HepG2 (cell line): ENCODE measurements around the gene OR10G2. TPM values are rescaled to one million over a fixed set of nuclear protein-coding genes. Genes with fewer than 3 reads are reported as not detected.
"Not testable (repeated sequence)": the region's sequence is repeated elsewhere in the genome, so short reads cannot be mapped to it uniquely, and the experiment has no call there.

Experiments
- ATAC-seq: fragments of 200-7000 bp; cut with Tn5 transposase; 3 replicates; pipeline ENCODE4 v1.9.1; 2020; ENCODE audit warnings: mild to moderate bottlenecking, moderate library complexity
- BruUV-seq: library from RNA; stranded (reverse); fragments of 400-500 nt; replicated peaks from 2 replicates; lab custom pipeline; 2021; lab: Mats Ljungman, UMichigan
- CTCF ChIA-PET: fragments of 300-600 bp; formaldehyde crosslinking; extraction: SDS; loops from one replicate; lab custom pipeline; 2021; ENCODE audit warnings: low total read pairs, inconsistent platforms, low intra/inter-chr PET ratio; lab: Yijun Ruan, JAX
- POLR2A ChIA-PET: fragments of 350-600 bp; sonication (Branson Sonifier 250); formaldehyde crosslinking; loops from one replicate; lab custom pipeline; 2020; ENCODE audit warnings: antibody characterized with exemption, inconsistent platforms; lab: Yijun Ruan, JAX
- DNase-seq: peaks from one replicate; pipeline ENCODE4 v3.0.0-alpha.2; 2015; ENCODE audit warnings: low spot score
- FAIRE-seq: peaks from 3 replicates; lab custom pipeline; 2011; peaks lifted over from hg19 to GRCh38; lab: Jason Lieb, UNC
- H2AFZ ChIP-seq: one replicate; pipeline ENCODE4 v1.6.1; 2011; ENCODE audit warnings: low read length, inconsistent platforms
- H3K27ac ChIP-seq: fragments of 300-600 bp; 3 replicates; pipeline ENCODE4 v1.8.0; 2011; ENCODE audit warnings: mixed run types, mild to moderate bottlenecking, mixed read lengths, low read length, inconsistent platforms; ENCODE audit not compliant: insufficient read depth; ENCODE audit errors: extremely low read length
- H3K27me3 ChIP-seq, 2 experiments: fragments of 200-600 bp in 1 of 2; 2 replicates in 1 of 2; 3 replicates in 1 of 2; pipeline versions ENCODE4 v1.6.0 to v1.8.0; 2011; ENCODE audit warnings: low read length in 2 of 2, mild to moderate bottlenecking in 2 of 2, moderate library complexity in 2 of 2, inconsistent platforms in 1 of 2; ENCODE audit not compliant: insufficient read depth in 2 of 2, control insufficient read depth in 1 of 2
- H3K36me3 ChIP-seq, 2 experiments: fragments of 200-600 bp in 1 of 2; replicated peaks in 1 of 2; 2 replicates in 1 of 2; 3 replicates in 1 of 2; pipeline versions ENCODE4 v1.5.1 to v1.8.0; 2011; ENCODE audit warnings: low read length in 2 of 2, inconsistent platforms in 1 of 2; ENCODE audit not compliant: insufficient read depth in 2 of 2, control insufficient read depth in 1 of 2
- H3K4me1 ChIP-seq: 2 replicates; pipeline ENCODE4 v1.5.1; 2012; ENCODE audit warnings: low read length, inconsistent platforms; ENCODE audit not compliant: insufficient read depth
- H3K4me2 ChIP-seq: 2 replicates; pipeline ENCODE4 v1.6.0; 2011; ENCODE audit warnings: low read depth, low read length, inconsistent platforms
- H3K4me3 ChIP-seq, 3 experiments: fragments of 200-600 bp in 1 of 3; sonication (generic), shearing (Covaris generic) in 1 of 3; replicated peaks in 1 of 3; 2 replicates each; pipeline ENCODE4 v1.5.1; 2011 to 2016; ENCODE audit warnings: low read length in 3 of 3, inconsistent platforms in 2 of 3, low read depth in 2 of 3, mild to moderate bottlenecking in 2 of 3, control low read depth in 1 of 3, mixed read lengths in 1 of 3; ENCODE audit not compliant: insufficient read depth in 1 of 3
- H3K79me2 ChIP-seq: one replicate; pipeline ENCODE4 v1.6.1; 2011; ENCODE audit warnings: low read length, inconsistent platforms; ENCODE audit not compliant: insufficient read depth
- H3K9ac ChIP-seq: 2 replicates; pipeline ENCODE4 v1.6.0; 2011; ENCODE audit warnings: mild to moderate bottlenecking, low read depth, low read length, inconsistent platforms; ENCODE audit not compliant: insufficient read depth
- H3K9me3 ChIP-seq: 2 replicates; pipeline ENCODE4 v1.5.1; 2012; ENCODE audit warnings: mild to moderate bottlenecking, low read length
- H4K20me1 ChIP-seq: 2 replicates; pipeline ENCODE4 v1.6.0; 2011; ENCODE audit warnings: inconsistent platforms, mild to moderate bottlenecking, low read length, moderate library complexity; ENCODE audit not compliant: insufficient read depth
- KLF6 ChIP-seq: IDR thresholded peaks from 2 replicates; pipeline ENCODE4 v1.8.0; 2016; ENCODE audit warnings: missing biosample characterization, missing genetic modification reagents
- WGBS: methylation state at CpG from one replicate; pipeline ENCODE4 v1.1.6; 2017; ENCODE audit warnings: low lambda C conversion rate; 5-methylcytosine and 5-hydroxymethylcytosine counted together
- in situ Hi-C: cut with HindIII; loops from 2 replicates; pipeline ENCODE4 v1.10.0; 2017; ENCODE audit warnings: low pct_unique_long_range_greater_than_20kb; ENCODE audit not compliant: extremely low pct_ligation_motif_present
- intact Hi-C: fragments of 100-400 bp; cut with micrococcal nuclease; formaldehyde crosslinking; loops from one replicate; pipeline ENCODE4 v1.10.0; 2022; ENCODE audit not compliant: unreplicated experiment
- polyA plus RNA-seq, 8 experiments: library from polyadenylated mRNA; depleted of rRNA in 3 of 8; stranded (reverse) in 7 of 8; unstranded in 1 of 8; fragments of >200 nt; fragmentation: Illumina TruSeq in 4 of 8; extraction: Trizol in 4 of 8; gene quantifications; 2 replicates each; pipeline versions ENCODE4 v1.2.1 to v1.2.3, GENCODE V29; 2011 to 2016; ENCODE audit warnings: low read depth in 4 of 8, missing spikeins in 1 of 8, mixed read lengths in 1 of 8; ENCODE audit not compliant: insufficient read depth in 1 of 8
- total RNA-seq, 5 experiments: library from RNA; depleted of rRNA; stranded (reverse); fragments of >200 nt; fragmentation: Illumina TruSeq; extraction: Trizol; gene quantifications; 2 replicates each; pipeline ENCODE4 v1.2.3, GENCODE V29; 2016; ENCODE audit warnings: low read depth in 1 of 5
- TF ChIP-seq, protein P1 (sequence below): sonication (generic); formaldehyde crosslinking; IDR thresholded peaks from 2 replicates; pipeline ENCODE4 v1.5.0; 2020; ENCODE audit warnings: mild to moderate bottlenecking, missing genetic modification reagents, moderate library complexity

OR10G2 gene
- total and polyA plus RNA-seq, 2 of the 13 experiments (the other 11 are each of a cell fraction or from before 2014, with no cell fraction given) = not detected

DNA sequence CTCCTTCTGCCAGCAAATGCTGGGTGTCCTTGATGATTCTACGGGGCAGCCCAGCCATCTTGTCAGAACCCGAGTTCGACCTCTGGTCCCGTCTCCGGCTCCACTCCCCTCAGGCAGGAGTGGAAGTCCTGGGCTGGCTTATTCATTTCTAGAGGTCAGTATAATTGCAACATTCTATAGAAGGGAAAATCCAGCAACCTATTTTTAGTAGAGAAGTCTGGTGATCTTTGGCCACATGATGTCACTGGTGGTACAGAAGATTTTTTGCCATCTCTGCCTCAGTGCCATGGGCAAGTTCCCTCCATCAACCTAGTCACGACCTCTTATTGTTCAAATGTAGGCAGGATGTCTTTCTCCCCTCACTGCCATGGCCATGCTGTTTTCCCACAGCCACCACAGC, 22.4 kb downstream of the OR10G2 start:
- Histone ChIP-seq H3K9ac (no peak overlapping the region), H3K36me3 (no peaks in the 10 kb centered on the region), H3K4me2 (no peak overlapping the region), H3K79me2 (no peaks in the 10 kb centered on the region), H3K27me3 (0 out of 5 replicates have a peak, but pooled peaks cover 0 to 12% of the 10 kb centered on the region in 2 experiments), H3K4me3 (no peak overlapping the region), H2AFZ (no peak overlapping the region), H3K9me3 (no peaks in the 10 kb centered on the region), H3K4me1 (no peaks in the 10 kb centered on the region), H3K27ac (no peak overlapping the region), H4K20me1 (no peaks in the 10 kb centered on the region)
- in situ Hi-C loops (loop anchor here (25.0 kb wide), 1 partner anchor 100 kb away; no protein-coding TSS in a partner anchor), intact Hi-C loops (no loop called here)
- no TSS peak for BruUV-seq
- TF ChIP-seq, protein P1, sequence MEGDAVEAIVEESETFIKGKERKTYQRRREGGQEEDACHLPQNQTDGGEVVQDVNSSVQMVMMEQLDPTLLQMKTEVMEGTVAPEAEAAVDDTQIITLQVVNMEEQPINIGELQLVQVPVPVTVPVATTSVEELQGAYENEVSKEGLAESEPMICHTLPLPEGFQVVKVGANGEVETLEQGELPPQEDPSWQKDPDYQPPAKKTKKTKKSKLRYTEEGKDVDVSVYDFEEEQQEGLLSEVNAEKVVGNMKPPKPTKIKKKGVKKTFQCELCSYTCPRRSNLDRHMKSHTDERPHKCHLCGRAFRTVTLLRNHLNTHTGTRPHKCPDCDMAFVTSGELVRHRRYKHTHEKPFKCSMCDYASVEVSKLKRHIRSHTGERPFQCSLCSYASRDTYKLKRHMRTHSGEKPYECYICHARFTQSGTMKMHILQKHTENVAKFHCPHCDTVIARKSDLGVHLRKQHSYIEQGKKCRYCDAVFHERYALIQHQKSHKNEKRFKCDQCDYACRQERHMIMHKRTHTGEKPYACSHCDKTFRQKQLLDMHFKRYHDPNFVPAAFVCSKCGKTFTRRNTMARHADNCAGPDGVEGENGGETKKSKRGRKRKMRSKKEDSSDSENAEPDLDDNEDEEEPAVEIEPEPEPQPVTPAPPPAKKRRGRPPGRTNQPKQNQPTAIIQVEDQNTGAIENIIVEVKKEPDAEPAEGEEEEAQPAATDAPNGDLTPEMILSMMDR (CRISPR knock-in tag) = 0 out of 2 replicates have a peak, but pooled peaks have one; percentile 18
- TF ChIP-seq KLF6 (CRISPR knock-in tag) = no peak
- ChIA-PET POLR2A (no interaction called here), CTCF (no interaction called here)
- ATAC-seq (peak; percentile 54), FAIRE-seq (no peak), DNase-seq (no peak)
- WGBS = 1% methylated on average over 6 of the region's 6 CpGs

DNA sequence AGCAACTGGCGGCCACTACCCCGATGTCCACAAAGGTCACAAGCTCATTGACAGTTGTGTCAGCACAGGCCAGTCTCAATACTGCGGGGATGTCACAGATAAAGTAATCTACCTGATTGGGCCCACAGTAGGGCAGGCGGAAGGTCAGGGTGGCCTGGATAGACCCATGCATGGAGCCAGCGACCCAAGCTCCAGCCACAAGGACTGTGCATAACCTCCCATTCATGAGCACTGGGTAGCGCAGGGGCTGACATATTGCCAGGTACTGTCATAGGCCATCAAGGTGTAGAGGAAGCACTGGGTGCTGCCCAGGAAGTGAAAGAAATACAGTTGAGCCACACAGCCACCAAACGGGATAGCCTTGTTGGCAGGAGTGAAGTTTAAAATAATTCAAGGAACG, 32.6 kb downstream of the OR10G2 start:
- 38% methylated on average over 5 of the region's 8 CpGs for WGBS
- H3K4me1 ChIP-seq, H3K27me3 ChIP-seq, intact Hi-C loops, H3K27ac ChIP-seq, BruUV-seq, H3K9me3 ChIP-seq, DNase-seq, H3K36me3 ChIP-seq, H3K4me2 ChIP-seq, H4K20me1 ChIP-seq, H3K4me3 ChIP-seq, H3K79me2 ChIP-seq, H2AFZ ChIP-seq, FAIRE-seq, CTCF ChIA-PET, H3K9ac ChIP-seq, POLR2A ChIA-PET: not testable (repeated sequence)
- in situ Hi-C loops = loop anchor here (25.0 kb wide), 1 partner anchor 110 kb away; no protein-coding TSS in a partner anchor
- ATAC-seq = peak; percentile 61
